Stimulated activated CD8-positive, alpha-beta memory T cell treated with anti-CD3 and anti-CD28 coated beads, Interleukin-7, amount 100 ng/mL, for 48 hours (primary cell): ENCODE measurements around the gene CDKL2.

ENCODE experiments used
- DNase-seq, 2 donors: peaks; one replicate each; pipeline ENCODE4 v3.0.0-alpha.2; 2020; ENCODE audit warnings: low read depth in 1 of 2; ENCODE audit errors: extremely low read depth in 1 of 2

Gene CDKL2

DNA sequence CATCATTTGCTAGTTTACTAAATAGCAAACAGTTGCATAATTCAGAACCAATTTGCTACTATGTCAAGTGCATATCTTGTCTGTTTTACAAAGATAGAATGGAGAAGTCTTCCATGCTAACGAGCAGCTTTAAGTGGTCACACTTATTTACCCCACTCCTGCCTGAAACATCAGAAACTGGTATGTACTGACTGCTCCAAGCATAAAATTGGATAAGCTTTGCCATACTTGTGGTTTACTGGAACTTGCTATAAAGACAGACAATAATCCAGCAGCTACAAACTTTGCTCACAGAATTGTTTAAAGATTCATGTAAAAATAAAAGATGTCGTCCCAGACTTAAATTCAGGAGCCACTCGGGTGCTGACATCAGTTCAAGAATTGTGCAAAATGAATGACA lies 13.3 kb upstream of the CDKL2 start:
- DNase-seq, result no peak

DNA sequence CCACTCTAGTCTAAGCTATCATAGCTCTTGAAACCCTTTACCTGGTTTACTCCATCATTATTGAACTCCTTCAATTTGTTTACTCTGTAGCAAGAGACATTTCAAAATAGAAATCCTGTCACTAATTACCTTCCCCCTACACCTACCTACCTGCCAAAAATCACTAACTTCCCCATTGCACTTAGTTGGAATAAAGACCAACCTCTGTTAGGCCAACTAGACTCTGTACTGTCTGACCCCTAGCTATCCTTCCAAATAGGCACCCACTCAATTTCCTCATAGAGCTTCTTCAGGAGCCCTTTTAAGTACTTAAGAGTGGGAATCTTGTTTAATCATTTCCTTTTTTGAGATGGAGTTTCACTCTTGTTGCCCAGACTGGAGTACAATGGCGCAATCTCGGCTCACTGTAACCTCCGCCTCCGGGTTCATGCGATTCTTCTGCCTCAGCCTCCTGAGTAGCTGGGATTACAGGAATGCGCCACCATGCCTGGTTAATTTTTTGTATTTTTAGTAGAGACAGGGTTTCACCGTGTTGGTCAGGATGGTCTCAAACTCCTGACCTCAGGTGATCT lies 8.9 kb upstream of the CDKL2 start:
- DNase-seq, result no peak

DNA sequence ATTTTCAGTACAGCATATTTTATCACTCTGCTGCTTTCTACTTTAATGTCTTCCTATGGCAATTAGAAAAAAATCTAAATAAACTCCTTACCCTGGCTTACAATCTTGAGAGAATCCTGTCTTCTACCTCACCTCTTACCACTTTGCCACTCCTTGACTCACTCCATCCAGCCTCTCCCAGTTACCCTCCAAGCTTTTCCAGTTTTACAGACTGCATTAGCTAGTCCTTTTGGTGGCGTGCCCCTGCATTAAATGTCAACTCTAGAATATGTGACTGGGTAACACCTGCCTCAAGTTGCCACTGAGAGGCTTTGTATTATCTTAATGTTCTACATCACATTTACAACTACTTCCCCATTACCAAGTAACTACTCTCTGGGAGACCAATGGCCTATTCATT lies 7.5 kb upstream of the CDKL2 start:
- no peak for DNase-seq

DNA sequence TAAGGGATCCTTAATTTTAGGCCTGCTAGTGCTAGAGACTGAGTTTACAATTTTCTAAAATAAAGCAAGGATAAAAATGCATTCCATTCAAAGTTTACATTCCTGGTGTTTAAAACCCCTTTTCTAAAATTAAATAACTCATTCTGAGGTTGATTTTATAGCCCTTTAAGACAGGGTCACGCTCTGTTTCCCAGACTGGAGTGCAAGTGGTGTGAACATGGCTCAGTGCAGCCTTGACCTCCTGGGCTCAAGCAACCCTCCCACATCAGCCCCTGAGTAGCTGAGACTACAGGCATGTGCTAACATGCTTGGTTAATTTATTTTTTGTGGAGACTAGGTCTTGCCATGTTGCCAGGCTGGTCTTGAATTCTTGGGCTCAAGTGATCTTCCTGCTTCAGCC lies 6.8 kb upstream of the CDKL2 start:
- no peak for DNase-seq

DNA sequence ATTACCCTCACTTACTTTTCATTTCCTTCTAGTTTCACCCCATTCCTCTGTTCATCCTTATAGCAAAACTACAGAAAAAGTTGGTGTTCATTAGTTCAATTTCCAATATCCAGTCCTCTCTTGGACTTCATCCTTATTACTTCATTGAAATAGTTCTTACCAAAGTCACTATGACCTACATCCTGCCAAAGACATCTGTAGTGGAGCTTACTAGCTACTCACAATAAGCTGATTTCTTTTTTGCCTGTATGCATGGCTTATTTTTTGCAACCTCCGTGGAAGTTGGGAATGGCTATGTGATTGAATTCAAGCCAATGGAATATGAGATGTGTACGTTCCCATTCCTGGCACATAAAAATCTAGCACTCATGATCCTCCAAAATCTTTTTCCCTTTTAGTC lies 4.6 kb upstream of the CDKL2 start:
- no peak for DNase-seq

DNA sequence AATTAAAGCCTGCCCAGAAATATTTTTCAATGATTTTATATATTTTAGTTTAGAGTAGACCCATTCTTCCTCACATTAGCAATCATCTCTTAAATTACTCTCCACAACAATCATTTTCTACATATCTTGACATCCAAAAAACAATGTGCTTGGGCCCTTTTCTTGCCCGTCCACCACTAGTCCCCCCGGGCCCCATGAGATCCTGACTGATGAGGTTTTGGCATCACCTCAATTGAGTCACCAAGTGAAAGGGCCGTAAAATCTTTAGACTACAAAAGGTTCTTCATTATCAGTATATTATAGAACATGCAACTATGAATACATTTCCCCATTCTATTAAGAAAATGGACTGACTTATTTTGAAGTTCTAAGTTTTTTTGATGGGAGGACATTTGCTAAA lies 4.0 kb upstream of the CDKL2 start:
- no peak for DNase-seq

DNA sequence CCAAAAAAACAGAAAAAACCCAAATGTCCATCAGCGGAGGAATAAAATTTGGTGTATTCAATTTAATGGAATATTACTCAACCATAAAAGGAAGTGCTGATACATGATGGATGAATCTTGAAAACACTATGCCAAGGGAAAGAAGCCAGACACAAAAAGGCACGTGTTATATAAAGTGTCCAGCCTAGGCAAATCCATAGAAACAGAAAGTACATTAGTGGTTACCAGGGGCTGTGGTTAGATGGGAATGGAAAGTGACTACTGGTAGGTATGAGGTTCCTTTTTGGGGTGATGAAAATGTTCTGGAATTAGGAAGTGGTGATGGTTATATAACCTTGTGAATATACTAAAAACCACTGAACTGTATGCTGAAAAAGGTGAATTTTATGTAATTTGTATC lies 3.5 kb upstream of the CDKL2 start:
- DNase-seq, result no peak

DNA sequence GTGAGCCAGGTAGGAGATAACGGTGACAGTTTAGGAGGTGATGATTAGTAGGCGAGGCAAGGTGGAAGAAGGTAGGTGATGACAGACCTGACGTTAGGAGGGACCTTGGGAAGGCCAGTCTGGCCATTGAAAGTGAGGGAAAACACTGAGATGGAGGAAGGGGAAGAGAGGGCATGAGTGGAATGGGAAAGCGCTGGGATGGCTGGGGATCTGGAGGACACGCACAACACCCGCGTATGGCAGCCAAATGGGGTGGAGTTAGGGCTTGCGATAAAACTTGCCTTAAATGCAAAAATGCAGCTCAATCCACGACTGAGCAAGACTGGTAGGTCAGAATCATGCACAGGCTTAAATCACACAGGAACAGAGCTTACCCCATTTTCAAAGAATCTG lies 605 bp upstream of the CDKL2 start:
- no peak for DNase-seq

DNA sequence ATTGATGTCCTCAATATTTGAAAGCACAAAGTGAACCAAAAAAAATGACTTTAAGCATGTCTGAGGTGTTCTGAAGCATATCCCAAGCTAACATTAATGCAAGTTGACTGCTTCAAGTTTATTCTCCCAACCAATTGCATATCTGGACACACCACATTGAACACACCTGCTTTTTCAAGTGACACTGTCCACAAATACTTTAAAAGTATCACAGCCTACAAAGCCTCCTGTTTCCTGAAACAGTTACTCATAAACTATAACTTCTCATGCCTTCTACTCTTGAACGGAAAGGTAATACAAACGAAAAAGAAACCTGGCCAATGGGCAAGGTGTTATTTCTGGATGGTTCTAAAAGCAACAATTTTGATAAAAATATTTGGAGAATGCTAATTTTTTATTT lies 1.1 kb downstream of the CDKL2 start:
- DNase-seq, result no peak

DNA sequence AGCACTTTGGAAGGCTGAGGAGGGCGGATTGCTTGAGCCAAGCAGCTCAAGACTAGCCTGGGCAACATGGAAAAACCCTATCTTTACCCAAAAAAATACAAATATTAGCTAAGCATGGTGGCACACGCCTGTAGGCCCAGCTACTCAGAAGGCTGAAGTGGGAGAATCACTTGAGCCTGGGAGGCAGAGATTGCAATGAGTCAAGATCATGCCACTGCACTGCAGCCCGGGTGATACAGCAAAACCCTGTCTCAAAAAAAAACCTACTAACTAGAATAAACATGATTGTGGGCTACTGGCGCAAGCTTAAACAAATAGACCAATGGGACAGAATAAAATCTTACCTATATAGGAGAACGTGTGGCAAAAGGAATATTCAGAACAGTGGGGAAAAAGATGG lies 7.3 kb downstream of the CDKL2 start:
- no peak for DNase-seq

DNA sequence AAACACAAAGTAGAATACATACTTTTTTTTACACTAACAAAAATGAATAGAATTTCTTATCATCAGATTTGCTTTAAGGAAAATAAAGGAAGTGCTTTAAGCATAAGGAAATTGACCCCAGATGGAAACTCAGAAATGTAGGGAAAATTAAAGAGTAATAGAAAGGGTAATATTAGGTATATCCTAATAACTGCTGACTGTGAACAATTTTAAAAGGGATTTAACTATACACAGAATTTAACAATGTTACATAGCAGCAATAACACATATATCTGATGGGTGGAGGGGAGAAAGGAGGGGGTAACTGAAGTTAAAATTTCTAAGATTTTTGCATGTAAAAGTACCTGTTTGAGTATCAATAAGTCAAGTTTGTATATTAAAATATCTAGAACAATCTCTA lies 8.6 kb downstream of the CDKL2 start:
- no peak for DNase-seq

DNA sequence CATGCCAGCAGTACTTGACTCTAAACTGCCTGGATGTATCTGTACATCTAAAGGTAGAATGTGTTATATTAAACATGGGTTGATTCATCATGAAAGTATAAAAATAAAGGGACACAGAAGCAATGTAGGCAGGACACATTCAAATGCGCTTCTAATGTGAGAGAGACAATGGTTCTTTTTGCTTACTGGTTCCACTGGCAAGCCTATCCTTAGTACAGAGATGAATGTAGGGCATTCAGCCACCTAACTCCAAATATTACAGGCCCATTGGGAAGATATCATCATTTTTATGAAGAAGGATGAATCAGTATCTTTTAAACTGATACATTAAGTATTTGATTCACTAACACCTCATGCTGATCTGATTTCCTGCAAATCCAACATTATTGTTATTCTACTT lies 18.0 kb downstream of the CDKL2 start:
- DNase-seq, result no peak

DNA sequence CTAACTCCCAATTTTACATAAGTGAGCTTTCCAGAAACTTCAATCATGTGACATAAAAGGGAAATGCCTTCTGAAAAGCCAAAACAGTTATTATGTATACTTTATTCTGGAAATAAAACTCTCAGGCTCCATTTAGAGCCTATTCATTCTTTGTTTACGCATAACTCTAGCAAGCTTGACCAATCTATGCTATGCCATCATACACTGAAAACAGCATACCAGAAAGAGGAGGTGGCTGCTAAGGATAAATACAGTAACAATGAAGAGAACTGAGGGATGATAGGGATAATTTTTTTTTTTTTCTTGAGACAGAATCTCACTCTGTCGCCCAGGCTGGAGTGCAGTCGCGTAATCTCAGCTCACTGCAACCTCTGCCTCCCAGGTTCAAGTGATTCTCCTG lies 24.4 kb downstream of the CDKL2 start:
- DNase-seq, result no peak

DNA sequence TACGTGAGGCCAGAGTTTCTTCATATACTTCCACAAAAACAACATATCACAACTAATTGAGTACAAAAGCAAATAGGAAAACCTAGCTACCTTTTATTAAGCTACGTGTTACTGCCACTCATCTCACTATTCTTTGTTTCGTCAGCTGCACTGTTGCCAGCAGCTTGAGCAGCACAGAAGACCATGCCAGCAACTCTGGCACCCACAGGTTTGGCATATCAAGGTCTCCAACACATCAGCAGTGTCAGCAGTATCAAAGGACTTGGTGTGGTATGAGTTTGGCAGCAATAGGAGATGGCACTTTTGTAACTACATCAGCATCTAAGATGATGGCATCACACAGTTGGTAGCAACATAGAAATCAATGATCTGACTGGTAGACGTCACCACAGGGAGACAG lies 30.7 kb downstream of the CDKL2 start:
- DNase-seq, result no peak

DNA sequence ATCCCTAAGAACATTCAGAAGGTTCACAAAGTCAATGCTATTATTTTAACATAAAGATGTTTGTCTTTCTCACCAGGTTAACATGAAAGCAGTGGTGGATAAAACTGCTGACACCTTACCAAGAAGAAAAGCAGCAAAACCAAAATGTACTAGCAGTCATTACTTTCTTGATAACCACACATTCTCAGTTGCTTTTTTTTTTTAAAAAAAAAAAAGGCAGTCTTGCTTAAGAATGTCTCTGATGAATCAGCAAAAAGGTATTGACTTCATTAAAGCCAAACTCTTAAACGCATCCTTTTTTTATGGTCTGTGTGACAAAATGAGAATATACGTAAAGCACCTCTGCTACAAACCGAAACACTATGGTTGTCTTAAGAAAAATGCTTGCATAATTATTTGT lies 31.9 kb downstream of the CDKL2 start:
- DNase-seq, result no peak

DNA sequence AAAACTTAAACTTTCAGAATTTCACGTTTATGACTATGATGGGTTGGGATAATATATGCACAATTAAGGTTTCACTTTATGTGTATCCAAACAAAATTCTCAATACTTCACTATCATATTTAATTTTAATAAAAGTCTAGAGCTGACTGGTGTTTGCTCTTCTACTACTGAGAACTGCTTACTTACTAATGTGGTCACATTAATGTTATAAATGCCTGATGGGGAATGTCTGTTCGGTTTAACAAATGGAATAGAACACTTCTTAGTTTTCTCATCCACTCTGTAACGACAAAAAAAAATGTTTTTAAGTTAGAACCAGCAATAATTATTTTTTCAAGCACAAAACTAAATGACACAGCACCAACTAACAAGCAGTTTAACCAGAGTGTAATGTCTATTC lies 34.3 kb downstream of the CDKL2 start:
- no peak for DNase-seq

DNA sequence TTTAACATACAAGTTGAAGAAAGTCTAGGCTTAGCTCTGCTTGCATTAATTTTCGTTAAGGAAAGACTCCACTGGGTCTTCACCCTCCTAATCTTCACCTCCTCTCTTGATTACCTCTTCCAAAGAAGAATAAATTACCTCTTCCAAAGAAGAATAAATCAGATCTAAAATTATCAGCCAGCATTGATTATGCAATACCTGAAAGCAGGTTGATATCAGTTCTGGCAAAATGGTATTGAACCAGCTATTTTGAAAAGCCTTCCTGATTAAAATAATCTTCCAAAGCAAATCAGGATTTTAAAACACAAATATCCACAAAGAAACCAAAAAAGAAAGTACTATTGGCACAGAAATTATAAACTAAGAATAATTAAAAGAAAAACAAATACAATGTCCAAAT lies 36.9 kb downstream of the CDKL2 start:
- DNase-seq, result no peak

DNA sequence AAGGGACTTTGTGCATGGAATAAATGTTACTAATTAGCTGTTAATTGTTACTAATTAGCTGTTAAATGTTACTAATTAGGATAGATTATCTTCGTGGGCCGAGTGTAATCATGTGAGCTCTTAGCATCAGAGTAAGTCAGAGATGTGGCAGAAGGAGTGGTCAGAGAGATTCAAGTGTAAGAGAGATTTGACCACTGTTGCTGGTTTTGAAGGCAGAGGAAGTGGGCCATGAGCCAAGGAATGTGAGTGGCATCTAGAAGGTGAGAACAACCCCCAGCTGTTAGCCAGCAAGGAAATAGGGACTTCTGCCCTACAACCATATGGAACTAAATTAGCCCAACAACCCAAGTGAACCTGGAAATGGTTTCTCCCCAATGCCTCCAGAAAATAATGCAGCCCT lies 46.3 kb downstream of the CDKL2 start:
- no peak for DNase-seq

DNA sequence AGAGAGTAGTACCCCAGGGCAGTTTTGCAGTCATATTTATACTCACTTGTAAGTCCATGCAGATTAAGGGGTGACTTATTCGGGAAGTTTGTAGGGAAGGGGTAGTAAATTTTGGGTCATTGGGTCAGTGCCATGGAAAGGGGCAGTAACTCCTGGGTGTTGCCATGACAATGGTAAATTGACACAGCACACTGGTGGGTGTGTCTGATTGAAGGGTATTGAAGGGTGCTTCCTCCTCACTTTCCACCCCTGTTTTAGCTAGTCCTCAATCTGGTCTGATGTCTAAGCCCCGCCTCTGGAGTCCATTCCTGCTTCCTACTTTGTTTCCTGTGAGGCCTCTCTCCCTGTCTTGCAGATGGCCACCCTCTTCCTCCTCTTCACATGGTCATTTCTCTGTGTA lies 62.6 kb downstream of the CDKL2 start:
- DNase-seq, result no peak

DNA sequence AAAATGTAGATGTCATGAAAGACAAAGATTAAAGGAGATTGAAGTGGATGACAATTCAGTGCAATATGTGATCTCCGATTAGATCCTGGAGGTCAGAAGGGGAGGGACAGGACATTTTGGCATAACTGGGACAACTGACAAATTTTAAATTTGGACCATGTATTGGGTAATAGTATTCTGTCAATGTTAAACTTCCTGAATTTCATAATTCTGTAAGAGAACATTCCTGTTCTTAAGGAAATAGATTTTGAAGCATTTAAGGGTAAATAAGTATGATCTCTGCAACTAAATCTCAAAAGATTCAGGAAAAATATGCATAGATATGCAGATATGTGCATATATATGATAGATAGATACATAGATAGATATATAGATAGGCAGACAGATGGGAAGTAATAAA lies 63.4 kb downstream of the CDKL2 start:
- DNase-seq, result no peak

DNA sequence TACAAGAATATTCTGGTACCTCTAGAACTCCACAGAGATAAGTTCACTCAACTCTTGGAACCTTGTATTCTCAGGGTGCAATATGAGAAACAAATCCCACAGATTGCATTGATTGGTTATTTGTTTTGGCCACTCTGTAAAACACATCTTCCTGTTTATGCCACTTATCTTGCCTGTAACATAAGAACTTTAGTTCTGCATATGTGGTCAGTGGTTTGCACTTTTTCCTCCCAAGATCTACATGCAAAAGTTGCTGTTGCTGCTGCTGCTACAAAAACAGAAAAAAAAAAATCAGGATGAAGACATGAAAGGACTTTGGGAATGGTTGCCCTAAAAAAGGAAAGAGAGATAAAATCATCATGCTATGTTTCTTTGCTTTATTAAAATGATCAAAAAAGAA lies 64.8 kb downstream of the CDKL2 start:
- DNase-seq, result no peak

DNA sequence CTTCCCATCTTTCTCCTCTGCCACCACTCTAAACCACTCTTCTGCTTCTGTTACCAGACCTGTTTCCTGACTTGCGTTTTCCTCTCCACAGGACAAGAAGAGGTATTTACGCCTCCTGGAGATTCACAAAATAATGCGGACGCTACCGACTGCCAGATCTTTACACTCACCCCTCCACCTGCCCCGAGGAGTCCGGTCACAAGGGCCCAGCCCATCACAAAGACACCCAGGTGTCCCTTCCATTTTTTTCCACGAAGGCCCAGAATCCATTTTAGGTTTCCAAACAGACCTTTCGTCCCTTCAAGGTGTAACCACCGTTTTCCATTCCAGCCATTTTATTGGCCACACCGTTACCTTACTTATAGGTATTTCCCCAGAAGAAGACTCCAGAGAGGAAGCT lies 66.3 kb downstream of the CDKL2 start:
- DNase-seq, result no peak

DNA sequence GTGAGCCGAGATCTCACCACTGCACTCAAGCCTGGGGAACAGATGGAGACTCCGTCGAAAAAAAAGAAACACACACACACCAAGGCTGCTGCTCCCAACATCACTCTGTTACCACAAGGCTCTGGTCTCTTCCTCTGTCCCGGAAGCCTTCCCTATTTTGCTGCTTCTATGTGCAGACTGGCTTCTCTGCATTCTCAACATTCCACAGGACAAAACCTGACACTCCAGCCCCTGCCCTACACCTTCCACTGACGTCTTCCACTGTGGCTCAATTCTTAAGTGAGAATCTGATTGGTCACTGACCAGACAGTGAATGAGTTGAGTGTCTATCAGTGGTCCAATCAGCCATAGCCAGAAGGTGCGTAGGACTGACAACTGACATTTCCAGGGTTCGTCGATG lies 68.5 kb downstream of the CDKL2 start:
- DNase-seq, result no peak

DNA sequence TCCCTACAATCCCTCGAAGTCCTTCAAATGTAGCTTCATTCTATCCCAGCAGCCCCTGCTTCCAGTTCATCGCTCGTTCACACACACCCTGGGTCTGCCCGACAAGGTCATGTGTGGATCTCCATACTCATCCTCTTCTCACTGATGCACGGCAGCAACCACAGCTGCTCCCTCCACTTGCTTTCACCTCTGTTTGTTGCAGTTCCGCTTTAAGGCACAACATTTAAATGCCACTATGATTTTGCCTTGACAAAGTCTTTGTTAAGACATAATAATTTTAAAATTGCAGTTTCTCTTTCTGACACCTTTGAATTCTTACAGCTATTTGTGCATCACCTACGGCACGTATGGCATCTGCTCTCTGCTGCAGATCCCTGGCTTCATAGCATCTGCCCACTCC lies 72.6 kb downstream of the CDKL2 start:
- no peak for DNase-seq
